Endothelial cell of umbilical vein (primary cell): ENCODE results near the gene TGM4. TPM values are rescaled to one million over a fixed set of nuclear protein-coding genes. Genes with fewer than 3 reads are reported as not detected.

Experiments used
- BruUV-seq: library from RNA; stranded (reverse); fragments of 400-500 nt; replicated peaks from 2 replicates; lab custom pipeline; 2021; lab: Mats Ljungman, UMichigan
- CTCF ChIA-PET: fragments of 300-600, 350-600 bp; sonication (Branson Sonifier 250); formaldehyde crosslinking; loops from one replicate; lab custom pipeline; 2021; ENCODE audit warnings: antibody characterized with exemption, inconsistent platforms; lab: Charles Lee
- POLR2A ChIA-PET: fragments of 300-600, 350-600 bp; sonication (Branson Sonifier 250); formaldehyde crosslinking; loops from one replicate; lab custom pipeline; 2021; ENCODE audit warnings: antibody characterized with exemption, inconsistent platforms; lab: Charles Lee
- DNase-seq: peaks from one replicate; pipeline ENCODE4 v3.0.0-alpha.2; 2011; ENCODE audit warnings: low read depth, low spot score
- FAIRE-seq: peaks from 2 replicates; lab custom pipeline; 2011; peaks lifted over from hg19 to GRCh38; lab: Jason Lieb, UNC
- H2AFZ ChIP-seq: 2 replicates; pipeline ENCODE4 v1.6.0; 2012; ENCODE audit warnings: low read depth, low read length, control low read depth, inconsistent platforms
- H3K27ac ChIP-seq: 2 replicates; pipeline ENCODE4 v1.5.1; 2011; ENCODE audit warnings: low read depth, mild to moderate bottlenecking, control low read depth, low read length, moderate library complexity; ENCODE audit not compliant: insufficient read depth
- H3K27me3 ChIP-seq, 2 experiments: 2 replicates each; pipeline versions ENCODE4 v1.6.0 to v1.6.1; 2011; ENCODE audit warnings: low read length in 2 of 2, mixed read lengths in 1 of 2; ENCODE audit not compliant: control insufficient read depth in 2 of 2, insufficient read depth in 2 of 2
- H3K36me3 ChIP-seq, 2 experiments: 2 replicates in 1 of 2; 3 replicates in 1 of 2; pipeline ENCODE4 v1.5.1; 2011; ENCODE audit warnings: low read length in 2 of 2, mild to moderate bottlenecking in 1 of 2, moderate library complexity in 1 of 2; ENCODE audit not compliant: control insufficient read depth in 2 of 2, insufficient read depth in 2 of 2; ENCODE audit errors: extremely low read depth in 1 of 2
- H3K4me1 ChIP-seq: 3 replicates; pipeline ENCODE4 v1.5.1; 2011; ENCODE audit warnings: mild to moderate bottlenecking, low read length; ENCODE audit not compliant: control insufficient read depth, insufficient read depth; ENCODE audit errors: extremely low read depth
- H3K4me2 ChIP-seq: 2 replicates; pipeline ENCODE4 v1.6.1; 2011; ENCODE audit warnings: low read length, control low read depth, mixed read lengths; ENCODE audit not compliant: insufficient read depth
- H3K4me3 ChIP-seq, 3 experiments: fragments of 200-600 bp in 1 of 3; sonication (generic), shearing (Covaris generic) in 1 of 3; replicated peaks in 1 of 3; 2 replicates each; pipeline ENCODE4 v1.5.1; 2011 to 2016; ENCODE audit warnings: control low read depth in 3 of 3, low read length in 3 of 3, mild to moderate bottlenecking in 2 of 3, inconsistent platforms in 1 of 3, low read depth in 1 of 3, moderate library complexity in 1 of 3; ENCODE audit not compliant: insufficient read depth in 1 of 3
- H3K79me2 ChIP-seq: 2 replicates; pipeline ENCODE4 v1.6.0; 2012; ENCODE audit warnings: low read length, inconsistent platforms; ENCODE audit not compliant: control insufficient read depth, insufficient read depth
- H3K9ac ChIP-seq: replicated peaks from 2 replicates; pipeline ENCODE3; 2011; ENCODE audit warnings: low read length, control low read depth; ENCODE audit not compliant: insufficient read depth; ENCODE audit errors: extremely low read depth
- H3K9me1 ChIP-seq: replicated peaks from 3 replicates; pipeline ENCODE4 v1.6.0; 2011; ENCODE audit warnings: mild to moderate bottlenecking, low read length; ENCODE audit not compliant: control insufficient read depth, insufficient read depth; ENCODE audit errors: extremely low read depth
- H3K9me3 ChIP-seq: replicated peaks from 2 replicates; pipeline ENCODE4 v1.5.1; 2012; ENCODE audit warnings: low read length, inconsistent platforms; ENCODE audit not compliant: control insufficient read depth, insufficient read depth
- H4K20me1 ChIP-seq: replicated peaks from 2 replicates; pipeline ENCODE3; 2011; ENCODE audit warnings: mild to moderate bottlenecking, low read length; ENCODE audit not compliant: control insufficient read depth, insufficient read depth; ENCODE audit errors: extremely low read depth
- CTCF ChIP-seq, 2 donors: IDR thresholded peaks; 1 replicate in 1 of 2; 2 replicates in 1 of 2; pipeline ENCODE4 v1.5.1; 2011; ENCODE audit warnings: low read length in 2 of 2, mild to moderate bottlenecking in 2 of 2, moderate library complexity in 2 of 2, control low read depth in 1 of 2, inconsistent platforms in 1 of 2, low read depth in 1 of 2; ENCODE audit not compliant: insufficient read depth in 1 of 2; ENCODE audit errors: extremely low read depth in 1 of 2
- EZH2 ChIP-seq: IDR thresholded peaks from 2 replicates; pipeline ENCODE4 v1.6.1; 2012; ENCODE audit warnings: borderline replicate concordance, low read depth, mild to moderate bottlenecking, moderate library complexity, low read length, inconsistent platforms; ENCODE audit not compliant: severe bottlenecking
- FOS ChIP-seq: IDR thresholded peaks from 2 replicates; pipeline ENCODE4 v1.6.1; 2011; ENCODE audit warnings: mild to moderate bottlenecking, low read length, moderate library complexity, borderline replicate concordance; ENCODE audit not compliant: insufficient read depth
- GATA2 ChIP-seq: IDR thresholded peaks from 2 replicates; pipeline ENCODE4 v1.7.0; 2011; ENCODE audit warnings: low read depth, mild to moderate bottlenecking, moderate library complexity, mixed read lengths, low read length; ENCODE audit not compliant: insufficient read length, insufficient read depth
- JUN ChIP-seq: IDR thresholded peaks from 2 replicates; pipeline ENCODE4 v1.6.1; 2011; ENCODE audit warnings: borderline replicate concordance, low read depth; ENCODE audit not compliant: insufficient read length, insufficient read depth
- MAX ChIP-seq: IDR thresholded peaks from 2 replicates; pipeline ENCODE4 v1.6.1; 2011; ENCODE audit not compliant: insufficient read depth, insufficient read length
- MYC ChIP-seq: IDR thresholded peaks from one replicate; pipeline ENCODE4 v1.6.1; 2011; ENCODE audit warnings: mild to moderate bottlenecking, low read depth, low read length
- POLR2A ChIP-seq: IDR thresholded peaks from 2 replicates; pipeline ENCODE4 v1.6.1; 2012; ENCODE audit warnings: low read depth, mild to moderate bottlenecking, control low read depth, low read length
- POLR2AphosphoS5 ChIP-seq: IDR thresholded peaks from 2 replicates; pipeline ENCODE4 v1.6.1; 2012; ENCODE audit warnings: low read depth, mild to moderate bottlenecking, control low read depth, low read length, moderate library complexity; ENCODE audit not compliant: insufficient read depth
- dilution Hi-C: fragments of 300-500 bp; cut with MboI; formaldehyde crosslinking; loops from one replicate; pipeline ENCODE4 v1.15.0; 2019; ENCODE audit warnings: low sequenced_read_pairs; ENCODE audit not compliant: extremely low pct_ligation_motif_present
- intact Hi-C: fragments of 100-400 bp; cut with micrococcal nuclease; formaldehyde crosslinking; loops from one replicate; pipeline ENCODE4 v1.10.0; 2022
- polyA plus RNA-seq, 4 experiments: library from polyadenylated mRNA; depleted of rRNA in 3 of 4; stranded (reverse) in 3 of 4; unstranded in 1 of 4; fragments of >200 nt; gene quantifications; 2 replicates each; pipeline versions ENCODE4 v1.2.1 to v1.2.3, GENCODE V29; 2011 to 2012; ENCODE audit warnings: missing spikeins in 1 of 4
- total RNA-seq: library from RNA; stranded (reverse); gene quantifications from 2 replicates; pipeline ENCODE4 v1.2.3, GENCODE V29; 2021

Gene TGM4
- total and polyA plus RNA-seq, 2 donors (not counting 3 experiments of a cell fraction or from before 2014, with no cell fraction given): 0.11 to 0.24 TPM

GRCh38 chr3:44929782-44930181 lies 55.4 kb downstream of the TGM4 start:
- dilution Hi-C loops (no loop called here), intact Hi-C loops (no loop called here)
- no peaks in the 10 kb centered on the region for H3K9me1 ChIP-seq
- H3K9ac ChIP-seq: no peak overlapping the region
- no peaks in the 10 kb centered on the region for H3K27me3 ChIP-seq
- H3K4me3 ChIP-seq: no peak overlapping the region
- DNase-seq (no peak), FAIRE-seq (no peak)
- no peak for TF ChIP-seq POLR2AphosphoS5
- TF ChIP-seq FOS: no peak
- no peak for TF ChIP-seq MAX
- TF ChIP-seq JUN: no peak
- no peak for TF ChIP-seq CTCF (IDR thresholded peaks at IDR 0.05; ENCODE audit: extremely low read depth in 1 of 2, insufficient read depth in 1 of 2, low read depth in 1 of 2, low read length in 2 of 2)
- peaks cover 0 to 24% of the 10 kb centered on the region in 2 experiments for H3K36me3 ChIP-seq
- H2AFZ ChIP-seq: no peak overlapping the region
- ChIA-PET CTCF (no interaction called here), POLR2A (no interaction called here)
- no TSS peak for BruUV-seq
- H3K27ac ChIP-seq: no peak overlapping the region
- H3K4me1 ChIP-seq: peaks cover 14% of the 10 kb centered on the region
- H3K4me2 ChIP-seq: no peak overlapping the region
- H3K79me2 ChIP-seq: no peaks in the 10 kb centered on the region
- H3K9me3 ChIP-seq: no peaks in the 10 kb centered on the region
- no peaks in the 10 kb centered on the region for H4K20me1 ChIP-seq

GRCh38 chr3:44930911-44931310 lies 56.5 kb downstream of the TGM4 start:
- no peak for TF ChIP-seq JUN
- no peak for TF ChIP-seq POLR2A
- TF ChIP-seq MAX: no peak
- no peak for TF ChIP-seq FOS
- TF ChIP-seq CTCF (IDR thresholded peaks at IDR 0.05; ENCODE audit: extremely low read depth in 1 of 2, insufficient read depth in 1 of 2, low read depth in 1 of 2, low read length in 2 of 2): no peak
- TF ChIP-seq MYC: no peak
- no peak for TF ChIP-seq GATA2
- TF ChIP-seq EZH2: no peak
- no peak for TF ChIP-seq POLR2AphosphoS5
- no peak overlapping the region for H3K9ac ChIP-seq
- no peaks in the 10 kb centered on the region for H3K27me3 ChIP-seq
- H3K4me3 ChIP-seq: no peak overlapping the region
- no peaks in the 10 kb centered on the region for H3K9me3 ChIP-seq
- H3K79me2 ChIP-seq: no peaks in the 10 kb centered on the region
- no peaks in the 10 kb centered on the region for H3K9me1 ChIP-seq
- H3K36me3 ChIP-seq: peaks cover 0 to 24% of the 10 kb centered on the region in 2 experiments
- BruUV-seq: no TSS peak
- FAIRE-seq (no peak), DNase-seq (no peak)
- no peak overlapping the region for H3K4me2 ChIP-seq
- dilution Hi-C loops: no loop called here
- no peak overlapping the region for H2AFZ ChIP-seq
- ChIA-PET POLR2A (no interaction called here), CTCF (interaction anchor here (1.7 kb wide), 1 partner anchor 45 kb away, joined by 5 read pairs; the partner anchor contains the start of genes EXOSC7 and ZDHHC3)
- H3K4me1 ChIP-seq: peaks cover 14% of the 10 kb centered on the region
- no peak overlapping the region for H3K27ac ChIP-seq
- H4K20me1 ChIP-seq: no peaks in the 10 kb centered on the region
- intact Hi-C loops: no loop called here
